GM12878 (cell line): ENCODE results near the gene DBN1. TPM values are rescaled to one million over a fixed set of nuclear protein-coding genes. Genes with fewer than 3 reads are reported as not detected.

ENCODE experiments used
- BACH1 ChIP-seq: fragments of 450-650 bp; IDR thresholded peaks from 2 replicates; pipeline ENCODE4 v1.6.1; 2017; ENCODE audit warnings: mild to moderate bottlenecking, borderline replicate concordance
- BHLHE40 ChIP-seq, 2 experiments: fragments of 450-650 bp in 1 of 2; IDR thresholded peaks; 2 replicates each; pipeline ENCODE4 v1.6.1; 2011 to 2017; ENCODE audit warnings: low read depth in 2 of 2, borderline replicate concordance in 1 of 2, improper control_type of control experiment in 1 of 2, low read length in 1 of 2, mild to moderate bottlenecking in 1 of 2
- GATAD2B ChIP-seq: fragments of 450-650 bp; conservative IDR thresholded peaks from 2 replicates; pipeline ENCODE4 v1.6.1; 2017; ENCODE audit warnings: low read depth, mild to moderate bottlenecking, moderate library complexity
- JUNB ChIP-seq: IDR thresholded peaks from 2 replicates; pipeline ENCODE4 v1.6.1; 2016; ENCODE audit warnings: antibody characterized with exemption, mild to moderate bottlenecking
- KLF5 ChIP-seq: fragments of 450-650 bp; IDR thresholded peaks from 2 replicates; pipeline ENCODE4 v1.6.1; 2014; ENCODE audit warnings: mild to moderate bottlenecking; ENCODE audit not compliant: partially characterized antibody
- LARP7 ChIP-seq: fragments of 450-650 bp; IDR thresholded peaks from 2 replicates; pipeline ENCODE4 v1.6.1; 2017; ENCODE audit warnings: mild to moderate bottlenecking
- NFXL1 ChIP-seq: fragments of 450-650 bp; IDR thresholded peaks from 2 replicates; pipeline ENCODE4 v1.6.1; 2017; ENCODE audit warnings: antibody characterized with exemption, mild to moderate bottlenecking, borderline replicate concordance
- NR2C1 ChIP-seq: fragments of 450-650 bp; IDR thresholded peaks from 2 replicates; pipeline ENCODE4 v1.6.1; 2017; ENCODE audit warnings: antibody characterized with exemption, mild to moderate bottlenecking, moderate library complexity
- PML ChIP-seq: IDR thresholded peaks from 2 replicates; pipeline ENCODE4 v1.6.1; 2012; ENCODE audit warnings: low read length, inconsistent platforms
- RB1 ChIP-seq: fragments of 450-650 bp; formaldehyde crosslinking; IDR thresholded peaks from 2 replicates; pipeline ENCODE4 v1.6.1; 2017; ENCODE audit warnings: mild to moderate bottlenecking, borderline replicate concordance
- RBBP5 ChIP-seq: fragments of 200-600 bp; sonication (generic); conservative IDR thresholded peaks from 2 replicates; pipeline ENCODE4 v1.6.1; 2016
- RCOR1 ChIP-seq: conservative IDR thresholded peaks from 2 replicates; pipeline ENCODE4 v1.6.1; 2012; ENCODE audit warnings: low read depth, low read length, improper control_type of control experiment
- SIX5 ChIP-seq: IDR thresholded peaks from 2 replicates; pipeline ENCODE4 v1.6.1; 2011; ENCODE audit warnings: mild to moderate bottlenecking, low read depth, low read length, moderate library complexity; ENCODE audit not compliant: severe bottlenecking
- STAT1 ChIP-seq: fragments of 450-650 bp; conservative IDR thresholded peaks from 2 replicates; pipeline ENCODE4 v1.6.1; 2014; ENCODE audit warnings: antibody characterized with exemption, mild to moderate bottlenecking
- TCF12 ChIP-seq: IDR thresholded peaks from 2 replicates; pipeline ENCODE4 v1.6.1; 2011; ENCODE audit warnings: low read depth, mild to moderate bottlenecking, low read length
- TCF3 ChIP-seq: IDR thresholded peaks from 2 replicates; pipeline ENCODE4 v1.6.1; 2012; ENCODE audit warnings: low read depth, mild to moderate bottlenecking, low read length, borderline replicate concordance; ENCODE audit not compliant: insufficient read depth
- polyA plus RNA-seq, 11 experiments: library from polyadenylated mRNA; depleted of rRNA in 4 of 11; unstranded in 6 of 11; stranded (reverse) in 5 of 11; fragments of >200 nt; fragmentation: Nextera tagmentation in 4 of 11; fragmentation: Illumina TruSeq in 1 of 11; extraction: Ambion mirVana in 4 of 11; extraction: Trizol in 1 of 11; gene quantifications; 1 replicate in 1 of 11; 2 replicates in 10 of 11; pipeline versions ENCODE4 v1.2.1 to v1.2.3, GENCODE V29; 2011 to 2016; ENCODE audit warnings: inconsistent platforms in 2 of 11, missing spikeins in 2 of 11, low read depth in 1 of 11
- total RNA-seq, 4 experiments: library from RNA; depleted of rRNA in 3 of 4; stranded (reverse); fragments of >200 nt in 3 of 4; fragmentation: Illumina TruSeq in 1 of 4; extraction: Trizol in 1 of 4; gene quantifications; 2 replicates each; pipeline versions ENCODE4 v1.2.1 to v1.2.3, GENCODE V29; 2013 to 2021
- TF ChIP-seq, protein P1 (sequence below): IDR thresholded peaks from 2 replicates; pipeline ENCODE4 v1.6.1; 2011; ENCODE audit warnings: borderline replicate concordance, low read depth, mild to moderate bottlenecking, moderate library complexity, low read length; ENCODE audit not compliant: insufficient read depth, poor library complexity, severe bottlenecking
- TF ChIP-seq, protein P2 (sequence below): IDR thresholded peaks from 2 replicates; pipeline ENCODE4 v1.6.1; 2012; ENCODE audit warnings: low read depth, low read length, improper control_type of control experiment
- TF ChIP-seq, protein P3 (sequence below): IDR thresholded peaks from 2 replicates; pipeline ENCODE4 v1.6.1; 2011; ENCODE audit warnings: borderline replicate concordance, low read depth, mild to moderate bottlenecking, moderate library complexity, mixed read lengths, low read length; ENCODE audit not compliant: insufficient read depth; ENCODE audit errors: extremely low read length
- TF ChIP-seq, protein P4 (sequence below): fragments of 450-650 bp; conservative IDR thresholded peaks from 2 replicates; pipeline ENCODE4 v1.6.1; 2017; ENCODE audit warnings: mild to moderate bottlenecking, moderate library complexity
- TF ChIP-seq, protein P5 (sequence below): fragments of 450-650 bp; IDR thresholded peaks from 2 replicates; pipeline ENCODE4 v1.6.1; 2017; ENCODE audit warnings: borderline replicate concordance

Gene DBN1
- total and polyA plus RNA-seq, 10 of the 15 experiments (the other 5 are each of a cell fraction or from before 2014, with no cell fraction given), result 0.18 to 81.0 (median 27.9) TPM

DNA sequence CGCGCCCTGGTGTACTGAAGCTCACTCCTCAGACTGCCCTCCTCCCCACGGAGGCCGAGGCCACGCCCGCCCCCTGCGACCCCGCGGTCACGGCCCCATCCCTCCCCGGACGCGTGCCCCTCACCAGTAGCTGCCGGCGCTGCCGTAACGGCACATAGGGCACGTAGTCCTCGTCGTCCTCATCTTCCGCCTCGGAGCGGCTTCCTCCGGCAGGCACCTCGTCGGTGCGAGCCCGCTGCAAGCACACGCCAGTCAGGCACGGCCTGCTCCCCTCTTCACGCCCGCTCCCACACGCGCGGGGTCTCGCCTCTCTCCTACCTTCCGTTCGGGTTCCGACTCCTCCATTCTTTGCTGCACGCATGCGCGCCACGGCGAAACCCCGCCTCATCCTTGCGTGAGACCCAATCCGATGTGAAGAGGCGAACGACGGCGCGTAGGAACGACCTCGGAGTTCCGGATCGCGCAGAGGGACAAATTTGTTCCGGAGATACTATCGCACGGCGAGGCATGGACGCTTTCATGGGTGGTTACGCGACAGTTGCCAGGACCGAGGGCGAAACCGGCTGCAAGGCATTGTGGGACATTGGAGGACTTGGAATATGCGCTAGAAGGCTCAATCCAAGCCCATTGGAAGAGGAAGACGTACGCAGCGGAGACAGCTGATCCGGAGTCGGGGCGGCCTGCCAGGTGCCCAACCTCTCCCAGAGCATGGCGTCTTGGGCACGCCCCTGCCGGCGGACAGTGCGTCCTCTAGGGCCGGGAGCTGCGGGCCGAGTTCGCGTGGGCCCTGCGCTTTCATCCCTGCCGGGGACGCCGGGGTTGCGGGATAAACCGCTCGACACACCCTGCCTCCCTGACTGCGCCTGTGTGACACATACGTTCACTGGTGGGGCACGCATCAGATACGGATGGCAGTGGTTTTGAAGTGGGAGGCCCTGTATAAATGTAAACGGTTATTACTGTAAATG, 43.5 kb upstream of the DBN1 start, which contains the start of gene DDX41 (continued):
- TF ChIP-seq STAT1, result no peak; the same call in 1 of the 2 replicates
- no peak for TF ChIP-seq TCF3
- no peak for TF ChIP-seq RCOR1
- TF ChIP-seq PML, result no peak
- TF ChIP-seq BACH1, result no peak
- peak; percentile 79 for TF ChIP-seq NR2C1
- peak; percentile 58; the same call in 1 of the 2 replicates for TF ChIP-seq RB1
- TF ChIP-seq KLF5, result peak; percentile 32
- TF ChIP-seq, protein P1, sequence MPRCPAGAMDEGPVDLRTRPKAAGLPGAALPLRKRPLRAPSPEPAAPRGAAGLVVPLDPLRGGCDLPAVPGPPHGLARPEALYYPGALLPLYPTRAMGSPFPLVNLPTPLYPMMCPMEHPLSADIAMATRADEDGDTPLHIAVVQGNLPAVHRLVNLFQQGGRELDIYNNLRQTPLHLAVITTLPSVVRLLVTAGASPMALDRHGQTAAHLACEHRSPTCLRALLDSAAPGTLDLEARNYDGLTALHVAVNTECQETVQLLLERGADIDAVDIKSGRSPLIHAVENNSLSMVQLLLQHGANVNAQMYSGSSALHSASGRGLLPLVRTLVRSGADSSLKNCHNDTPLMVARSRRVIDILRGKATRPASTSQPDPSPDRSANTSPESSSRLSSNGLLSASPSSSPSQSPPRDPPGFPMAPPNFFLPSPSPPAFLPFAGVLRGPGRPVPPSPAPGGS, result no peak
- peak in 1 of 2 experiments; percentile 32; a peak in 2 of 4 replicates for TF ChIP-seq BHLHE40 (IDR thresholded peaks at IDR 0.05; ENCODE audit: borderline replicate concordance in 1 of 2, low read depth in 2 of 2, low read length in 1 of 2)
- TF ChIP-seq, protein P2, sequence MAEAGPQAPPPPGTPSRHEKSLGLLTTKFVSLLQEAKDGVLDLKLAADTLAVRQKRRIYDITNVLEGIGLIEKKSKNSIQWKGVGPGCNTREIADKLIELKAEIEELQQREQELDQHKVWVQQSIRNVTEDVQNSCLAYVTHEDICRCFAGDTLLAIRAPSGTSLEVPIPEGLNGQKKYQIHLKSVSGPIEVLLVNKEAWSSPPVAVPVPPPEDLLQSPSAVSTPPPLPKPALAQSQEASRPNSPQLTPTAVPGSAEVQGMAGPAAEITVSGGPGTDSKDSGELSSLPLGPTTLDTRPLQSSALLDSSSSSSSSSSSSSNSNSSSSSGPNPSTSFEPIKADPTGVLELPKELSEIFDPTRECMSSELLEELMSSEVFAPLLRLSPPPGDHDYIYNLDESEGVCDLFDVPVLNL, result peak; percentile 21; the same call in 1 of the 2 replicates
- no peak for TF ChIP-seq JUNB
- TF ChIP-seq, protein P3, sequence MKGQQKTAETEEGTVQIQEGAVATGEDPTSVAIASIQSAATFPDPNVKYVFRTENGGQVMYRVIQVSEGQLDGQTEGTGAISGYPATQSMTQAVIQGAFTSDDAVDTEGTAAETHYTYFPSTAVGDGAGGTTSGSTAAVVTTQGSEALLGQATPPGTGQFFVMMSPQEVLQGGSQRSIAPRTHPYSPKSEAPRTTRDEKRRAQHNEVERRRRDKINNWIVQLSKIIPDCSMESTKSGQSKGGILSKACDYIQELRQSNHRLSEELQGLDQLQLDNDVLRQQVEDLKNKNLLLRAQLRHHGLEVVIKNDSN, result no peak
- no peak for TF ChIP-seq NFXL1
- no peak for TF ChIP-seq RBBP5
- peak; percentile 88 for TF ChIP-seq LARP7
- TF ChIP-seq TCF12, result peak; percentile 29
- peak; percentile 86 for TF ChIP-seq GATAD2B
- TF ChIP-seq, protein P4, sequence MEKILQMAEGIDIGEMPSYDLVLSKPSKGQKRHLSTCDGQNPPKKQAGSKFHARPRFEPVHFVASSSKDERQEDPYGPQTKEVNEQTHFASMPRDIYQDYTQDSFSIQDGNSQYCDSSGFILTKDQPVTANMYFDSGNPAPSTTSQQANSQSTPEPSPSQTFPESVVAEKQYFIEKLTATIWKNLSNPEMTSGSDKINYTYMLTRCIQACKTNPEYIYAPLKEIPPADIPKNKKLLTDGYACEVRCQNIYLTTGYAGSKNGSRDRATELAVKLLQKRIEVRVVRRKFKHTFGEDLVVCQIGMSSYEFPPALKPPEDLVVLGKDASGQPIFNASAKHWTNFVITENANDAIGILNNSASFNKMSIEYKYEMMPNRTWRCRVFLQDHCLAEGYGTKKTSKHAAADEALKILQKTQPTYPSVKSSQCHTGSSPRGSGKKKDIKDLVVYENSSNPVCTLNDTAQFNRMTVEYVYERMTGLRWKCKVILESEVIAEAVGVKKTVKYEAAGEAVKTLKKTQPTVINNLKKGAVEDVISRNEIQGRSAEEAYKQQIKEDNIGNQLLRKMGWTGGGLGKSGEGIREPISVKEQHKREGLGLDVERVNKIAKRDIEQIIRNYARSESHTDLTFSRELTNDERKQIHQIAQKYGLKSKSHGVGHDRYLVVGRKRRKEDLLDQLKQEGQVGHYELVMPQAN, result peak; percentile 92
- TF ChIP-seq, protein P5, sequence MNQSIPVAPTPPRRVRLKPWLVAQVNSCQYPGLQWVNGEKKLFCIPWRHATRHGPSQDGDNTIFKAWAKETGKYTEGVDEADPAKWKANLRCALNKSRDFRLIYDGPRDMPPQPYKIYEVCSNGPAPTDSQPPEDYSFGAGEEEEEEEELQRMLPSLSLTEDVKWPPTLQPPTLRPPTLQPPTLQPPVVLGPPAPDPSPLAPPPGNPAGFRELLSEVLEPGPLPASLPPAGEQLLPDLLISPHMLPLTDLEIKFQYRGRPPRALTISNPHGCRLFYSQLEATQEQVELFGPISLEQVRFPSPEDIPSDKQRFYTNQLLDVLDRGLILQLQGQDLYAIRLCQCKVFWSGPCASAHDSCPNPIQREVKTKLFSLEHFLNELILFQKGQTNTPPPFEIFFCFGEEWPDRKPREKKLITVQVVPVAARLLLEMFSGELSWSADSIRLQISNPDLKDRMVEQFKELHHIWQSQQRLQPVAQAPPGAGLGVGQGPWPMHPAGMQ, result no peak
- peak; percentile 49 for TF ChIP-seq SIX5
